ENCODE results near the gene CPA1. TPM values are rescaled to one million over a fixed set of nuclear protein-coding genes. Genes with fewer than 3 reads are reported as not detected.

The CPA1 gene
- polyA plus RNA-seq, 4 donors, result 0.28 to 12.7 (median 8.9) TPM

DNA sequence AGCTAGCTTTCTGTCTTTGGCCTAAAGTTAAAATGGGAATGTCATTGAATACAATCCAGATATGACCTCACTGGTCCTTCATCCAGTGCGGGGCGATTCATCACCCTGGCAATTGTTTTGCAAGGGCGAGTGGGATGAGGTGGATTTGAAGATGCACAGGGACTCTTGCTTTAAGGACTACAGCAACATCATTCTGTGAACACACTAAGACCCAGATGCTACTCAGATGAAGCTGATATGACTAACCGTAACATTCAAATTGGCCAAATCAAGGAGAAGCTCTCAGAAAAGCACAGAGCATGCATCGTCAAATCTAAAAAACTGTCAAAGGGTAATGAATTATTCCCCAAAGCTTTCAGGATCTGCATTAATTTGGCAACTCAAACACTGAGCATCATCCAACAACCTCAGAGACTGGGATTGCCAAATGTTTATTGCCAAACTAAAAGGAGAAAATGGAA is 12.8 kb downstream of the CPA1 start:
- FAIRE-seq (no peak), DNase-seq (no peak)
- H3K4me1 ChIP-seq (ENCODE audit: control insufficient read depth in 3 of 3, insufficient read depth in 2 of 3, low read depth in 1 of 3, low read length in 2 of 3), result peaks cover 0 to 41% (median 0%) of the 10 kb centered on the region in 3 donors
- WGBS, 3 donors, result 75 to 94% (median 88%) methylated on average over 5 of the region's 5 CpGs
- peak overlapping the region in 1 of 3 donors; percentile 43 for H3K27ac ChIP-seq (ENCODE audit: low read depth in 1 of 3, low read length in 2 of 3)
- H3K4me3 ChIP-seq (ENCODE audit: low read depth in 1 of 3, low read length in 3 of 3), result no peak overlapping the region
- peaks cover 0 to 4% of the 10 kb centered on the region in 2 donors for H3K9me3 ChIP-seq (ENCODE audit: control insufficient read depth in 2 of 2, insufficient read depth in 1 of 2, low read depth in 1 of 2, low read length in 1 of 2)
- H3K27me3 ChIP-seq (ENCODE audit: control insufficient read depth in 3 of 3, insufficient read depth in 3 of 3, low read length in 3 of 3), result no peaks in the 10 kb centered on the region
- peaks cover 0 to 3% (median 0%) of the 10 kb centered on the region in 3 donors for H3K36me3 ChIP-seq (ENCODE audit: control insufficient read depth in 3 of 3, insufficient read depth in 2 of 3, low read depth in 1 of 3, low read length in 3 of 3)

DNA sequence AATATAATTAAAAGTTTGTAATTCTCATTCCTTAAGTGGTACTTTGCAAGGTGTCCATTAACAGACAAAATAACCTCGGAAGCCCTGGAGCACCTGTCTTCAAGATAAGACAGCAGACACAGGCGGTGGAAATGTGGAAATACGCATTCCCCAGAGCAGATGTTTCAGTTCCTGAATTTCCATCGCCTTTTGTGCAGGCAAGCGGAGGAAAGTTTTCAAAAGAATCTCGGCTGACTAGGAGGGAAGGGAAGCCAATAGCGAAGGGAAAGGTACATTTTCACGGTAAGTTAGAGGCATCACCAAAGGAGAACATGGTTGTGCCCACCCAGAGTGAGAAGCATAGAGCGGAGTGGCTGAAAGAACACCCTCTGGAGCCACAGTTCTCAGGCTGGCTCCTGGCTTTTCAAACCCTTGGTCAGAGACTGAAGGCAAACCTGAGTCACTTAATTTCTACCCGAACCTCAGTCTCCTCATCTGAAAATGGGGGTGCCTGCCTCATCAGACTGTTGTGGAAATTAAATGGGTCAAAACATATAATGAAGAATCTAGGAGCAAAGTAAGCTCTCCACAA is 13.6 kb downstream of the CPA1 start:
- whole genome bisulfite sequencing, 3 donors, result 76 to 88% (median 85%) methylated on average over 10 of the region's 10 CpGs
- FAIRE-seq (no peak), DNase-seq (no peak)
- no peak overlapping the region for H3K27ac ChIP-seq (ENCODE audit: low read depth in 1 of 3, low read length in 2 of 3)
- H3K27me3 ChIP-seq (ENCODE audit: control insufficient read depth in 3 of 3, insufficient read depth in 3 of 3, low read length in 3 of 3), result no peaks in the 10 kb centered on the region
- no peak overlapping the region for H3K4me3 ChIP-seq (ENCODE audit: low read depth in 1 of 3, low read length in 3 of 3)
- peaks cover 0 to 2% of the 10 kb centered on the region in 2 donors for H3K9me3 ChIP-seq (ENCODE audit: control insufficient read depth in 2 of 2, insufficient read depth in 1 of 2, low read depth in 1 of 2, low read length in 1 of 2)
- H3K4me1 ChIP-seq (ENCODE audit: control insufficient read depth in 3 of 3, insufficient read depth in 2 of 3, low read depth in 1 of 3, low read length in 2 of 3), result peaks cover 0 to 43% (median 0%) of the 10 kb centered on the region in 3 donors
- peaks cover 0 to 5% (median 0%) of the 10 kb centered on the region in 3 donors for H3K36me3 ChIP-seq (ENCODE audit: control insufficient read depth in 3 of 3, insufficient read depth in 2 of 3, low read depth in 1 of 3, low read length in 3 of 3)

DNA sequence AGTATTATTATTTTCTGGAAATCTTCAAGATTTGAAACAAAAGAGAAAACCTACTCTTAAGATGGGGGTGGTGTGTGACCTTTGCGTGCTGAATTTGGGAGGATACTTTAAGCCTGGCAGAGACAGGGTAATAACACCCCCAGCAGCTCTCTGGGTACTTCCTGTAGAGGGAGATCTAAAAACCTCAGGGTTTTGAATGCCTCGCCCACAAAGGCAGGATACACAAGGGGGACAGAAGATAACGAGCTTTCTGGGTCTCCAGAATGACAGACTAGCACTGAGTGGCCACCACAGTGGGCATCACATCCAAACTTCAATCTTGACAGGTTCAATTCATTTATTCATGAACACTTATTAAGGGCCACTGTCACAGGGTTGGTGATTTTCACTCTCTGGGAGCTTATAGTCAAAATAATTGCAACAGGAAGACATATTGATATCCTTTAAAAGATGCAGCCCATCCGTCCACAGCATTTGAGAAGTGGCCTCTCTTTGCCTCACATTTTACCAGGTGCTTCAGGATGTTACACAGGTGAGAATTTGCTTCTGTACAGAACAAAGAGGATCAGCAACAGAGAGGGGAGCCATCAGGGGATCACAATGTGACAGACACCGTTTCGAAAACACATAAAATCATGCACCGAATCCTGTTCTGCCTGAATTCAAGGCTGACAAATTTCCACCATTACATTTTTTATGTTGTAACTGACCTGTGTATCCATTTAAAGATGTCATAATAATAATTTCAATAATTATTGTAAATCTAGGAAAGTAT is 14.3 kb downstream of the CPA1 start:
- no peak overlapping the region for H3K27ac ChIP-seq (ENCODE audit: low read depth in 1 of 3, low read length in 2 of 3)
- H3K4me1 ChIP-seq (ENCODE audit: control insufficient read depth in 3 of 3, insufficient read depth in 2 of 3, low read depth in 1 of 3, low read length in 2 of 3), result peaks cover 0 to 43% (median 0%) of the 10 kb centered on the region in 3 donors
- H3K4me3 ChIP-seq (ENCODE audit: low read depth in 1 of 3, low read length in 3 of 3), result no peak overlapping the region
- H3K36me3 ChIP-seq (ENCODE audit: control insufficient read depth in 3 of 3, insufficient read depth in 2 of 3, low read depth in 1 of 3, low read length in 3 of 3), result peaks cover 0 to 5% (median 0%) of the 10 kb centered on the region in 3 donors
- no peaks in the 10 kb centered on the region for H3K27me3 ChIP-seq (ENCODE audit: control insufficient read depth in 3 of 3, insufficient read depth in 3 of 3, low read length in 3 of 3)
- H3K9me3 ChIP-seq (ENCODE audit: control insufficient read depth in 2 of 2, insufficient read depth in 1 of 2, low read depth in 1 of 2, low read length in 1 of 2), result no peaks in the 10 kb centered on the region
- 75 to 92% (median 83%) methylated on average over 7 of the region's 7 CpGs for WGBS, 3 donors
- DNase-seq (peak in 1 of 2 donors; percentile 13), FAIRE-seq (no peak)

DNA sequence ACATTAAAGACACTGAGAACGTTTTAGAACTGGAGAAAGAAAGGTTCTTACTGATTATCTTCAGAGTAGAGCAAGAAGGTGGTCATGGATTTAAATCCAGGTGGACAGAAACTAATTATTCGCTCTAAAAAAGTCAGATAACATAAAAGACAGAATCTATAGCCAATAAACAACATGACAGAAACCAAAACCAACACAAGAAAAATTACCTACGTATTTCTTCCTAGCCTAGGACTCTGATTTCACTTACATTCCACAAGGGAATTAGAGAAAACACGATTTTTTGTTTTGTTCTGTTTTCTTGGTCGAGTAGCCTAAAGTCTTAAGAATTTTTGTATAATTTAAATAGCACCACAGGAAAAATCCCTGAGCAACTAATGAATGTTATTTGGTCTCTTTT is 15.1 kb downstream of the CPA1 start:
- WGBS, 3 donors, result 74 to 87% (median 86%) methylated on average over 5 of the region's 5 CpGs
- Histone ChIP-seq H3K4me3 (ENCODE audit: low read depth in 1 of 3, low read length in 3 of 3) (no peak overlapping the region), H3K4me1 (ENCODE audit: control insufficient read depth in 3 of 3, insufficient read depth in 2 of 3, low read depth in 1 of 3, low read length in 2 of 3) (peaks cover 0 to 43% (median 0%) of the 10 kb centered on the region in 3 donors), H3K27ac (ENCODE audit: low read depth in 1 of 3, low read length in 2 of 3) (no peak overlapping the region), H3K36me3 (ENCODE audit: control insufficient read depth in 3 of 3, insufficient read depth in 2 of 3, low read depth in 1 of 3, low read length in 3 of 3) (peaks cover 0 to 5% (median 0%) of the 10 kb centered on the region in 3 donors), H3K27me3 (ENCODE audit: control insufficient read depth in 3 of 3, insufficient read depth in 3 of 3, low read length in 3 of 3) (no peaks in the 10 kb centered on the region), H3K9me3 (ENCODE audit: control insufficient read depth in 2 of 2, insufficient read depth in 1 of 2, low read depth in 1 of 2, low read length in 1 of 2) (no peaks in the 10 kb centered on the region)
- FAIRE-seq, result no peak
- DNase-seq, result no peak

DNA sequence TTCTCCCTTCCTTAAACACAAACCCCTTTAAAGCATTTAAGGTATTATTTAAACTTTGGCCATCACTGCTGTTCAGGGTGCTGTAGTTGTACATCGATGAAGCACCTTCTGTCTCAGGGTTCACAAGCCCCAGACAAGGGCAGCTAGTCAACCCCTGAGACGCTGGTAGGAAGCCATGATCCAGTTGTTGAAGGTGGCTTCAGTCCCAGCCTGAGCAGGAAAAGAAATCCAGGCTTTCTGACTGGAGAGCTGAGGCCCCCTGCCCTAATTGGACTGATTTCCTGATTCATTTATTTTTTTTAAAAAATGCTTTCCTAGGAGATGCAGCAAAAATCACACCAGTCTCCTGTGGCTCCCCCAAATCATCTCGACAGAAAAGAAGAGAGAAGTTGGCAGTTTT is 15.8 kb downstream of the CPA1 start:
- Histone ChIP-seq H3K9me3 (ENCODE audit: control insufficient read depth in 2 of 2, insufficient read depth in 1 of 2, low read depth in 1 of 2, low read length in 1 of 2) (no peaks in the 10 kb centered on the region), H3K4me3 (ENCODE audit: low read depth in 1 of 3, low read length in 3 of 3) (no peak overlapping the region), H3K36me3 (ENCODE audit: control insufficient read depth in 3 of 3, insufficient read depth in 2 of 3, low read depth in 1 of 3, low read length in 3 of 3) (peaks cover 0 to 9% (median 0%) of the 10 kb centered on the region in 3 donors), H3K27ac (ENCODE audit: low read depth in 1 of 3, low read length in 2 of 3) (no peak overlapping the region), H3K27me3 (ENCODE audit: control insufficient read depth in 3 of 3, insufficient read depth in 3 of 3, low read length in 3 of 3) (no peaks in the 10 kb centered on the region), H3K4me1 (ENCODE audit: control insufficient read depth in 3 of 3, insufficient read depth in 2 of 3, low read depth in 1 of 3, low read length in 2 of 3) (peaks cover 0 to 43% (median 0%) of the 10 kb centered on the region in 3 donors)
- FAIRE-seq (no peak), DNase-seq (no peak)
- WGBS, 3 donors, result 69 to 77% (median 76%) methylated on average over 3 of the region's 3 CpGs

DNA sequence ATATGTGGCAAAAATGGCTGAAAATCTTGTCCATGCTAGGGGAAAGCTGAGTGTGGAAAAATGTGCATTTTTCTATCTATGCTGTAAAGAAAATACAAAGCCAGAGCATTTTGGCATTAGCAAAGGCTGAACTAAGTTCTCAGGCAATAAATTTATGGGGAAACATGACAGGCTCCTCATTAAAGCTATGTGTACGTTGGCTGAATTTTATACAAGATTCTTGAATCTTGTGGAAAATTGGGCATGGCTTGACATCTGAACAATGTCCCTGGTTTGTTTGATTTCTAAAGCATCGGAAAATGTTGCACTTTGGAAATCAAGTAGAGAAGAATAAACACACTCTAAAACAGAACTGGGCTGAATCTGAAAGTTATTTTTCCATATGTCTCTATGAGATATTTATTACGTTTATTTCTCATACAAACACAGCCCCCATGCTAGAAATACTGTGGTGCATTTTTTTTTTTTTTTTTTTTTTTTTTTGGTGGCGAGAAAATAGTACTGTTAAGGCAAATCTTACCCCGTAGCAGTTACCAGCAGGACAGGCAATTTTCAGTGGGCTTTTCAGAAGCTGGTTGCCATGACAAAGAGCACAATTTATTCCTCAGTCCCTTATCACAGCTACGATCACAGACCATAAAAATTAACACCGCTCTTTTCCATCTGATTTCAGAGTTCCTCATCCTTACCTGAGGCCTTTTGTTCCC is 16.9 kb downstream of the CPA1 start:
- H3K9me3 ChIP-seq (ENCODE audit: control insufficient read depth in 2 of 2, insufficient read depth in 1 of 2, low read depth in 1 of 2, low read length in 1 of 2), result no peaks in the 10 kb centered on the region
- H3K27me3 ChIP-seq (ENCODE audit: control insufficient read depth in 3 of 3, insufficient read depth in 3 of 3, low read length in 3 of 3), result no peaks in the 10 kb centered on the region
- DNase-seq (no peak), FAIRE-seq (no peak)
- peaks cover 0 to 37% (median 0%) of the 10 kb centered on the region in 3 donors for H3K4me1 ChIP-seq (ENCODE audit: control insufficient read depth in 3 of 3, insufficient read depth in 2 of 3, low read depth in 1 of 3, low read length in 2 of 3)
- peak overlapping the region in 1 of 3 donors; percentile 44 for H3K27ac ChIP-seq (ENCODE audit: low read depth in 1 of 3, low read length in 2 of 3)
- H3K4me3 ChIP-seq (ENCODE audit: low read depth in 1 of 3, low read length in 3 of 3), result no peak overlapping the region
- 72 to 94% (median 89%) methylated on average over 7 of the region's 7 CpGs for WGBS, 3 donors
- H3K36me3 ChIP-seq (ENCODE audit: control insufficient read depth in 3 of 3, insufficient read depth in 2 of 3, low read depth in 1 of 3, low read length in 3 of 3), result peaks cover 0 to 9% (median 0%) of the 10 kb centered on the region in 3 donors

DNA sequence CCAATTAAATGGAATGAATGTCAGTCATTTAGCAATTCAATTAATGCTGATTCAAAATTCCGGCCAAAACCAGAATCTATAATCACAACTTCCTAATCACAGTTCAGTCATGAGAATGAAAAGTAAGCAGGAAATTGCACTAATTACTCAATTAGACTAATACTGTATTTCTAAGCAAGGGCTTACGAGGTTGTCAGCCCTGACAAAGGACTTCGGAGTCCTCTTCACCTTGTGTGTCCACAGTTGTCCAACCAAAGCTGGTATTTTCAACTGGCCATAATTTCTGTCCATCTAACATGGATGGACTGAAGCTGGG is 17.4 kb downstream of the CPA1 start:
- Histone ChIP-seq H3K4me3 (ENCODE audit: low read depth in 1 of 3, low read length in 3 of 3) (no peak overlapping the region), H3K27ac (ENCODE audit: low read depth in 1 of 3, low read length in 2 of 3) (peak overlapping the region in 1 of 3 donors; percentile 44), H3K27me3 (ENCODE audit: control insufficient read depth in 3 of 3, insufficient read depth in 3 of 3, low read length in 3 of 3) (no peaks in the 10 kb centered on the region), H3K36me3 (ENCODE audit: control insufficient read depth in 3 of 3, insufficient read depth in 2 of 3, low read depth in 1 of 3, low read length in 3 of 3) (peaks cover 0 to 12% (median 0%) of the 10 kb centered on the region in 3 donors), H3K4me1 (ENCODE audit: control insufficient read depth in 3 of 3, insufficient read depth in 2 of 3, low read depth in 1 of 3, low read length in 2 of 3) (peaks cover 0 to 35% (median 0%) of the 10 kb centered on the region in 3 donors), H3K9me3 (ENCODE audit: control insufficient read depth in 2 of 2, insufficient read depth in 1 of 2, low read depth in 1 of 2, low read length in 1 of 2) (no peaks in the 10 kb centered on the region)
- 88 to 93% (median 89%) methylated on average over 3 of the region's 3 CpGs for WGBS, 3 donors
- DNase-seq (no peak), FAIRE-seq (no peak)

DNA sequence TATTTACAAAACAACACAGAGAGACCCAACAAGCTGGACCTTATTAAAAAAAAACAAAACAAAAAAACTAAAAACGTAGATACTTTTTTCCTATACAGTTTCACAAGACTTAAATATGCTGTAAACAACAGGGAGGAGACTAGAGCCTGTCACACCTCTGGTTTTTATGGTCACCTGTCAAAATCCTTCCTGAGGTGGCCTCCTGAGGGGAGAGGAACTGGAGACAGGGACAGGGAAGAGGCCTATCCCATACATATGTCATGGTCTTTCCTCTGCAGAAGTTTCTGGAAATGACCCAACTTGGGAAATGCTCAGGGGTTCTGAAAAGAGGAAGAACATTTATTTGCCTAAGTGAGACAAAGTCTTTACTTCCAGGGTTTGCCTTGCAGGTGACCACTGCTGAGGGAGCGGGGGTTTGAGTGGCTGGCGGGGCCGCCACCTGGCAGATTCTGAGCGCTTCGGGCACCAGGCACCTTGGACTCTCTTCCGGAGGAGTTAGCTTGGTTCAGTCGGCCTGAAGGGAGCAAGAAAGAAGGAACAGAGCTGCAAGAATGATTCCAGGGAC is 18.3 kb downstream of the CPA1 start:
- Histone ChIP-seq H3K36me3 (ENCODE audit: control insufficient read depth in 3 of 3, insufficient read depth in 2 of 3, low read depth in 1 of 3, low read length in 3 of 3) (peaks cover 0 to 14% (median 0%) of the 10 kb centered on the region in 3 donors), H3K4me1 (ENCODE audit: control insufficient read depth in 3 of 3, insufficient read depth in 2 of 3, low read depth in 1 of 3, low read length in 2 of 3) (peaks cover 0 to 26% (median 0%) of the 10 kb centered on the region in 3 donors)
- FAIRE-seq, result no peak

More for the DNA sequence above, 18.3 kb downstream of the CPA1 start:
- Histone ChIP-seq H3K27ac (ENCODE audit: low read depth in 1 of 3, low read length in 2 of 3) (no peak overlapping the region), H3K27me3 (ENCODE audit: control insufficient read depth in 3 of 3, insufficient read depth in 3 of 3, low read length in 3 of 3) (no peaks in the 10 kb centered on the region), H3K9me3 (ENCODE audit: control insufficient read depth in 2 of 2, insufficient read depth in 1 of 2, low read depth in 1 of 2, low read length in 1 of 2) (no peaks in the 10 kb centered on the region), H3K4me3 (ENCODE audit: low read depth in 1 of 3, low read length in 3 of 3) (no peak overlapping the region)
- DNase-seq, result no peak
- 85 to 92% (median 88%) methylated on average over 8 of the region's 8 CpGs for WGBS, 3 donors

Data from small intestine (tissue), 7 donors.